ENCODE data around the gene SLC22A9. TPM values are rescaled to one million over a fixed set of nuclear protein-coding genes. Genes with fewer than 3 reads are reported as not detected.
"Not testable (repeated sequence)": the region's sequence is repeated elsewhere in the genome, so short reads cannot be mapped to it uniquely, and the experiment has no call there.

SLC22A9 gene
- total RNA-seq, 1 donor from 2014 or later: not detected

DNA sequence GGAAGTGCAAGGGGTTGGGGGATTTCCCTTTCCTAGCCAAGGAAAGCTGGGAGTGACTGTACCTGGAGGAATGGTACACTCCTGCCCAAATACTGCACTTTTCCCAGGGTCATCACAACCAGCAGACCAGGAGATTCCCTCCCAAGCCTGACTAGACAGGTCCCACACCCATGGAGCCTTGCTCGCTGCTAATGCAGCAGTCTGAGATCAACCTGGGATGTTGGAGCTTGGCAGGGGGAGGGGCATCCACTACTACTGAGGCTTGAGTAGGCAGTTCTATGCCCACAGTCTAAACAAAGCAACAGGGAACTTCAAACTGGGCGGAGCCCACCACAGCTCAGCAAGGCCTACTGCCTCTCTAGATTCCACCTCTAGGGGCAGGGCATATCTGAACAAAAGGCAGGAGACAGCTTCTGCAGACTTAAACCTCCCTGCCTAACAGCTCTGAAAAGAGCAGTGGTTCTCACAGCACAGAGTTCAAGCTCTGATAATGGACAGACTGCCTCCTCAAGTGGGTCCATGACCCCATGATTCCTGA lies 58.5 kb downstream of the SLC22A9 start:
- TF ChIP-seq CTCF (IDR thresholded peaks at IDR 0.05) (peak; percentile 29), EZH2phosphoT487 (IDR thresholded peaks at IDR 0.05) (no peak), EZH2 (IDR thresholded peaks at IDR 0.05) (no peak)
- Mint-ChIP-seq H3K27me3 (ENCODE audit: insufficient read depth, low read depth) (no peaks in the 10 kb centered on the region), H3K9me3 (no peaks in the 10 kb centered on the region), H3K4me1 (no peaks in the 10 kb centered on the region), H3K36me3 (no peaks in the 10 kb centered on the region), H3K4me3 (no peak overlapping the region), H3K27ac (no peak overlapping the region)
- H2AFZ ChIP-seq (replicated peaks): peak overlapping the region; percentile 68
- H3K27me3 ChIP-seq: no peaks in the 10 kb centered on the region
- no peak overlapping the region for H3K27ac ChIP-seq
- no peaks in the 10 kb centered on the region for H4K20me1 ChIP-seq (ENCODE audit: low read depth)
- no peak overlapping the region for H3K4me3 ChIP-seq
- no peak overlapping the region for H3K4me2 ChIP-seq
- H3F3A ChIP-seq (ENCODE audit: low read depth): no peaks in the 10 kb centered on the region
- H3K79me2 ChIP-seq (ENCODE audit: low read depth): no peaks in the 10 kb centered on the region
- no peak overlapping the region for H3K9ac ChIP-seq
- H3K36me3 ChIP-seq: no peaks in the 10 kb centered on the region
- no peaks in the 10 kb centered on the region for H3K4me1 ChIP-seq
- DNase-seq (ENCODE audit: low spot score): no peak
- no peaks in the 10 kb centered on the region for H3K9me3 ChIP-seq (ENCODE audit: low read depth)

DNA sequence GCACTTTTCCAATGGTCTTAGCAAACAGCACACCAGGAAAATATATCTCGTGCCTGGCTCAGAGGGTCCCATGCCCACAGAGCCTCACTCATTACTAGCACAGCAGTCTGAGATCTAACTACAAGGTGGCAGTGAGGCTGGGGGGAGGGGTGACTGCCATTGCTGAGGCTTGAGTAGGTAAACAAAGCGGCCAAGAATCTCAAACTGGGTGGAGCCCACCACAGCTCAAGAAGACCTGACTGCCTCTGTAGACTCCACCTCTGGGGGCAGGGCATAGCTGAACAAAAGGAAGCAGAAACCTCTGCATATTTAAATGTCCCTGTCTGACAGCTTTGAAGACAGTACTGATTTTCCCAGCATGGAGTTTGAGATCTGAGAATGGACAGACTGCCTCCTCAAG lies 61.1 kb downstream of the SLC22A9 start:
- H3K27me3 Mint-ChIP-seq (ENCODE audit: insufficient read depth, low read depth); H3K27ac ChIP-seq; H4K20me1 ChIP-seq (ENCODE audit: low read depth); H3K9me3 Mint-ChIP-seq; H3K4me1 ChIP-seq; H3F3A ChIP-seq (ENCODE audit: low read depth); H3K9me3 ChIP-seq (ENCODE audit: low read depth); H3K4me3 ChIP-seq; H3K27ac Mint-ChIP-seq; H3K27me3 ChIP-seq; H3K9ac ChIP-seq; H3K79me2 ChIP-seq (ENCODE audit: low read depth); H3K4me2 ChIP-seq; H3K36me3 ChIP-seq; H3K36me3 Mint-ChIP-seq; H3K4me1 Mint-ChIP-seq; H2AFZ ChIP-seq (replicated peaks); DNase-seq (ENCODE audit: low spot score); H3K4me3 Mint-ChIP-seq: not testable (repeated sequence)

DNA sequence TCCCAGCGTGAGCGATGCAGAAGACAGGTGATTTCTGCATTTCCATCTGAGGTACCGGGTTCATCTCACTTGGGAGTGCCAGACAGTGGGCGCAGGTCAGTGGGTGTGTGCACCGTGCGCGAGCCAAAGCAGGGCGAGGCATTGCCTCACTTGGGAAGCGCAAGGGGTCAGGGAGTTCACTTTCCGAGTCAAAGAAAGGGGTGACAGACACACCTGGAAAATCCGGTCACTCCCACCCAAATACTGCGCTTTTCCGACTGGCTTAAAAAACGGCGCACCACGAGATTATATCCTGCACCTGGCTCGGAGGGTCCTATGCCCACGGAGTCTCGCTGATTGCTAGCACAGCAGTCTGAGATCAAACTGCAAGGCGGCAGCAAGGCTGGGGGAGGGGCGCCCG lies 65.8 kb downstream of the SLC22A9 start:
- peak overlapping the region; percentile 64 for H2AFZ ChIP-seq (replicated peaks)
- DNase-seq (ENCODE audit: low spot score); H3K4me2 ChIP-seq; H3K4me1 Mint-ChIP-seq; H3K9me3 Mint-ChIP-seq; H3K9me3 ChIP-seq (ENCODE audit: low read depth); H3K79me2 ChIP-seq (ENCODE audit: low read depth); H3K27ac Mint-ChIP-seq; H3F3A ChIP-seq (ENCODE audit: low read depth); H3K36me3 ChIP-seq; H4K20me1 ChIP-seq (ENCODE audit: low read depth); H3K4me1 ChIP-seq; H3K36me3 Mint-ChIP-seq; H3K9ac ChIP-seq; H3K27me3 Mint-ChIP-seq (ENCODE audit: insufficient read depth, low read depth); H3K4me3 ChIP-seq; H3K27me3 ChIP-seq; H3K4me3 Mint-ChIP-seq; H3K27ac ChIP-seq: not testable (repeated sequence)

- not testable (repeated sequence) for H3F3A ChIP-seq (ENCODE audit: low read depth); H3K9me3 ChIP-seq (ENCODE audit: low read depth); H3K4me3 ChIP-seq; H3K4me2 ChIP-seq; H3K27ac ChIP-seq; H3K4me1 ChIP-seq; H3K36me3 Mint-ChIP-seq; H3K36me3 ChIP-seq; H3K4me3 Mint-ChIP-seq; DNase-seq (ENCODE audit: low spot score); H3K27me3 ChIP-seq; H3K27me3 Mint-ChIP-seq (ENCODE audit: insufficient read depth, low read depth); H3K4me1 Mint-ChIP-seq; H3K9ac ChIP-seq; H4K20me1 ChIP-seq (ENCODE audit: low read depth); H3K9me3 Mint-ChIP-seq; H3K27ac Mint-ChIP-seq; H2AFZ ChIP-seq (replicated peaks); H3K79me2 ChIP-seq (ENCODE audit: low read depth)
These were observed 66.2 kb downstream of the SLC22A9 start for GRCh38 chr11:63435831-63436230.

GRCh38 chr11:63443714-63444113 lies 74.1 kb downstream of the SLC22A9 start:
- no peaks in the 10 kb centered on the region for H3K4me1 ChIP-seq
- H3K4me3 Mint-ChIP-seq: no peak overlapping the region

More at GRCh38 chr11:63443714-63444113, 74.1 kb downstream of the SLC22A9 start:
- Histone ChIP-seq H3K9me3 (ENCODE audit: low read depth) (no peaks in the 10 kb centered on the region), H2AFZ (replicated peaks) (no peak overlapping the region), H3K9ac (no peak overlapping the region), H3K4me2 (no peak overlapping the region), H3K27ac (no peak overlapping the region), H4K20me1 (ENCODE audit: low read depth) (no peaks in the 10 kb centered on the region), H3F3A (ENCODE audit: low read depth) (no peaks in the 10 kb centered on the region), H3K36me3 (no peaks in the 10 kb centered on the region), H3K4me3 (no peak overlapping the region), H3K27me3 (no peaks in the 10 kb centered on the region), H3K79me2 (ENCODE audit: low read depth) (no peaks in the 10 kb centered on the region)
- peaks cover 3% of the 10 kb centered on the region for H3K27me3 Mint-ChIP-seq (ENCODE audit: insufficient read depth, low read depth)
- H3K27ac Mint-ChIP-seq: no peak overlapping the region
- no peaks in the 10 kb centered on the region for H3K4me1 Mint-ChIP-seq
- no peak for TF ChIP-seq CTCF (IDR thresholded peaks at IDR 0.05)
- TF ChIP-seq EZH2 (IDR thresholded peaks at IDR 0.05): no peak
- no peak for TF ChIP-seq EZH2phosphoT487 (IDR thresholded peaks at IDR 0.05)
- no peak for DNase-seq (ENCODE audit: low spot score)
- no peaks in the 10 kb centered on the region for H3K36me3 Mint-ChIP-seq
- no peaks in the 10 kb centered on the region for H3K9me3 Mint-ChIP-seq

Measured in neural progenitor cell (in vitro differentiated cells).